Trophoblast cell (in vitro differentiated cells and primary cell): Measurements from ENCODE around the gene GTF2A1L.

Source experiments
- DNase-seq, 2 donors: peaks; one replicate each; pipeline ENCODE4 v3.0.0-alpha.2; 2016
- H2AFZ ChIP-seq: 2 replicates; pipeline ENCODE4 v1.6.1; 2013; ENCODE audit warnings: low read length, moderate library complexity, mild to moderate bottlenecking; ENCODE audit not compliant: insufficient read depth, poor library complexity
- H2AK5ac ChIP-seq: 2 replicates; pipeline ENCODE4 v1.6.1; 2013; ENCODE audit warnings: mild to moderate bottlenecking, low read length
- H2BK120ac ChIP-seq: 2 replicates; pipeline ENCODE4 v1.6.1; 2013; ENCODE audit warnings: low read length, mild to moderate bottlenecking, moderate library complexity; ENCODE audit not compliant: insufficient read depth, poor library complexity
- H2BK12ac ChIP-seq: 2 replicates; pipeline ENCODE4 v1.6.1; 2013; ENCODE audit warnings: mild to moderate bottlenecking, low read length, moderate library complexity
- H2BK5ac ChIP-seq: 2 replicates; pipeline ENCODE4 v1.6.1; 2013; ENCODE audit warnings: low read length, low read depth, moderate library complexity, mild to moderate bottlenecking; ENCODE audit not compliant: poor library complexity
- H3K14ac ChIP-seq: 2 replicates; pipeline ENCODE4 v1.6.1; 2013; ENCODE audit warnings: mild to moderate bottlenecking, low read length
- H3K18ac ChIP-seq: 2 replicates; pipeline ENCODE4 v1.6.1; 2013; ENCODE audit warnings: mild to moderate bottlenecking, low read length
- H3K23ac ChIP-seq: 2 replicates; pipeline ENCODE4 v1.6.1; 2013; ENCODE audit warnings: low read length
- H3K27ac ChIP-seq: 2 replicates; pipeline ENCODE4 v1.5.1; 2013; ENCODE audit warnings: low read depth, mild to moderate bottlenecking, inconsistent platforms, low read length, moderate library complexity
- H3K27me3 ChIP-seq: 2 replicates; pipeline ENCODE4 v1.6.1; 2013; ENCODE audit warnings: inconsistent platforms, mild to moderate bottlenecking, low read length, moderate library complexity; ENCODE audit not compliant: insufficient read depth
- H3K36me3 ChIP-seq, 2 experiments: 1 replicate in 1 of 2; 2 replicates in 1 of 2; pipeline ENCODE4 v1.6.1; 2013; ENCODE audit warnings: low read length in 2 of 2, mild to moderate bottlenecking in 2 of 2, moderate library complexity in 1 of 2; ENCODE audit not compliant: insufficient read depth in 2 of 2, control insufficient read depth in 1 of 2
- H3K4ac ChIP-seq: 2 replicates; pipeline ENCODE4 v1.6.1; 2013; ENCODE audit warnings: low read depth, mild to moderate bottlenecking, low read length, moderate library complexity
- H3K4me1 ChIP-seq, 2 experiments: 1 replicate in 1 of 2; 2 replicates in 1 of 2; pipeline ENCODE4 v1.6.1; 2013; ENCODE audit warnings: low read length in 2 of 2, mild to moderate bottlenecking in 2 of 2, moderate library complexity in 1 of 2; ENCODE audit not compliant: insufficient read depth in 2 of 2, control insufficient read depth in 1 of 2
- H3K4me2 ChIP-seq: 2 replicates; pipeline ENCODE4 v1.6.1; 2013; ENCODE audit warnings: inconsistent platforms, mild to moderate bottlenecking, low read length, moderate library complexity
- H3K4me3 ChIP-seq: 2 replicates; pipeline ENCODE4 v1.5.1; 2013; ENCODE audit warnings: mild to moderate bottlenecking, low read depth, low read length, inconsistent platforms
- H3K79me1 ChIP-seq: one replicate; pipeline ENCODE4 v1.6.1; 2013; ENCODE audit warnings: low read length
- H3K79me2 ChIP-seq: 2 replicates; pipeline ENCODE4 v1.6.1; 2013; ENCODE audit warnings: low read length, mild to moderate bottlenecking; ENCODE audit not compliant: control insufficient read depth, insufficient read depth, poor library complexity
- H3K9ac ChIP-seq: 2 replicates; pipeline ENCODE4 v1.6.1; 2013; ENCODE audit warnings: mild to moderate bottlenecking, low read length
- H3K9me3 ChIP-seq: 2 replicates; pipeline ENCODE4 v1.6.1; 2013; ENCODE audit warnings: low read depth, mild to moderate bottlenecking, control low read depth, inconsistent platforms, low read length; ENCODE audit not compliant: insufficient read depth
- H4K12ac ChIP-seq: 2 replicates; pipeline ENCODE4 v1.6.1; 2013; ENCODE audit warnings: low read depth, mild to moderate bottlenecking, low read length, moderate library complexity
- H4K8ac ChIP-seq: 2 replicates; pipeline ENCODE4 v1.6.1; 2013; ENCODE audit warnings: low read depth, mild to moderate bottlenecking, low read length, moderate library complexity
- H4K91ac ChIP-seq: one replicate; pipeline ENCODE4 v1.6.1; 2013; ENCODE audit warnings: low read depth, mild to moderate bottlenecking, low read length, moderate library complexity
- WGBS: extraction: QIAGEN DNeasy Blood & Tissue Kit; methylation state at CpG from one replicate; pipeline ENCODE4 v1.1.7; 2013; ENCODE audit warnings: missing lambda C conversion rate; ENCODE audit not compliant: insufficient read length, insufficient coverage; ENCODE audit errors: extremely low coverage; 5-methylcytosine and 5-hydroxymethylcytosine counted together

Gene GTF2A1L

GRCh38 chr2:48715956-48716355, 98.3 kb downstream of the GTF2A1L start:
- Histone ChIP-seq H2AFZ (no peak overlapping the region), H4K8ac (no peak overlapping the region), H3K4me3 (no peak overlapping the region), H3K36me3 (no peaks in the 10 kb centered on the region), H3K4me2 (no peak overlapping the region), H3K79me1 (no peaks in the 10 kb centered on the region), H3K79me2 (no peaks in the 10 kb centered on the region), H3K9ac (no peak overlapping the region), H3K27me3 (no peaks in the 10 kb centered on the region), H2BK120ac (no peak overlapping the region), H4K91ac (no peak overlapping the region), H3K14ac (no peak overlapping the region), H2BK5ac (no peak overlapping the region), H3K18ac (no peak overlapping the region), H3K23ac (no peak overlapping the region), H3K27ac (no peak overlapping the region), H4K12ac (no peak overlapping the region), H2BK12ac (no peak overlapping the region), H3K9me3 (no peaks in the 10 kb centered on the region), H3K4me1 (no peaks in the 10 kb centered on the region), H2AK5ac (no peak overlapping the region), H3K4ac (no peak overlapping the region)
- DNase-seq, result no peak
- WGBS, result no CpG with 5 or more reads among the region's 1 CpG

GRCh38 chr2:48717846-48718245, 100.2 kb downstream of the GTF2A1L start:
- Histone ChIP-seq H4K91ac (no peak overlapping the region), H3K79me1 (no peaks in the 10 kb centered on the region), H4K12ac (no peak overlapping the region), H3K27ac (no peak overlapping the region), H3K4ac (no peak overlapping the region), H3K9me3 (no peaks in the 10 kb centered on the region), H4K8ac (no peak overlapping the region), H3K36me3 (no peaks in the 10 kb centered on the region), H2AK5ac (no peak overlapping the region), H3K14ac (no peak overlapping the region), H3K27me3 (no peaks in the 10 kb centered on the region), H3K9ac (no peak overlapping the region), H3K23ac (no peak overlapping the region), H2BK5ac (no peak overlapping the region), H3K4me1 (peaks cover 0 to 3% of the 10 kb centered on the region in 2 experiments), H2BK12ac (no peak overlapping the region), H3K4me2 (no peak overlapping the region), H3K79me2 (no peaks in the 10 kb centered on the region), H2BK120ac (no peak overlapping the region), H3K18ac (no peak overlapping the region), H3K4me3 (no peak overlapping the region), H2AFZ (no peak overlapping the region)
- WGBS, result no CpG with 5 or more reads among the region's 3 CpGs
- no peak for DNase-seq

GRCh38 chr2:48719480-48720177, 102.0 kb downstream of the GTF2A1L start:
- no peak overlapping the region for H3K4me3 ChIP-seq
- H3K27me3 ChIP-seq, result no peaks in the 10 kb centered on the region
- H2BK12ac ChIP-seq, result no peak overlapping the region
- H3K23ac ChIP-seq, result no peak overlapping the region
- no peaks in the 10 kb centered on the region for H3K9me3 ChIP-seq
- no peak overlapping the region for H4K12ac ChIP-seq
- peaks cover 1% of the 10 kb centered on the region for H3K79me1 ChIP-seq
- H4K91ac ChIP-seq, result no peak overlapping the region
- no peak overlapping the region for H2AFZ ChIP-seq
- no peaks in the 10 kb centered on the region for H3K79me2 ChIP-seq
- H3K14ac ChIP-seq, result no peak overlapping the region
- H3K4ac ChIP-seq, result no peak overlapping the region
- no peak overlapping the region for H2BK120ac ChIP-seq
- no peak overlapping the region for H3K4me2 ChIP-seq
- H2BK5ac ChIP-seq, result no peak overlapping the region
- WGBS, result no CpG with 5 or more reads among the region's 3 CpGs
- H4K8ac ChIP-seq, result no peak overlapping the region
- no peak overlapping the region for H3K18ac ChIP-seq
- H3K4me1 ChIP-seq, result peaks cover 0 to 3% of the 10 kb centered on the region in 2 experiments
- H3K27ac ChIP-seq, result no peak overlapping the region
- no peak for DNase-seq
- H2AK5ac ChIP-seq, result no peak overlapping the region
- H3K9ac ChIP-seq, result no peak overlapping the region
- H3K36me3 ChIP-seq, result no peaks in the 10 kb centered on the region

- Histone ChIP-seq H3K4me2 (no peak overlapping the region), H3K18ac (no peak overlapping the region), H4K91ac (no peak overlapping the region), H3K79me2 (no peaks in the 10 kb centered on the region), H2AK5ac (no peak overlapping the region), H3K27me3 (no peaks in the 10 kb centered on the region), H2BK12ac (no peak overlapping the region), H3K14ac (no peak overlapping the region), H3K9ac (no peak overlapping the region), H4K12ac (no peak overlapping the region), H3K79me1 (peaks cover 4% of the 10 kb centered on the region), H3K4me1 (peaks cover 0 to 3% of the 10 kb centered on the region in 2 experiments), H3K27ac (no peak overlapping the region), H3K23ac (no peak overlapping the region), H4K8ac (no peak overlapping the region), H2AFZ (no peak overlapping the region), H2BK120ac (no peak overlapping the region), H3K4ac (no peak overlapping the region), H3K9me3 (no peaks in the 10 kb centered on the region), H3K36me3 (no peaks in the 10 kb centered on the region), H2BK5ac (no peak overlapping the region), H3K4me3 (no peak overlapping the region)
- no peak for DNase-seq
- no CpG with 5 or more reads among the region's 2 CpGs for WGBS
Measured at GRCh38 chr2:48721158-48721557, 103.5 kb downstream of the GTF2A1L start.
